A549 (cell line): ENCODE measurements around the gene TRIM28. TPM values are rescaled to one million over a fixed set of nuclear protein-coding genes. Genes with fewer than 3 reads are reported as not detected.

ENCODE experiments used
- polyA plus RNA-seq, 4 experiments: library from polyadenylated mRNA; depleted of rRNA in 3 of 4; stranded (reverse); fragments of >200 nt; fragmentation: RNase III in 1 of 4; extraction: RNeasy Plus Mini Kit Qiagen cat#74134 plus additional on column Dnase treatment in 1 of 4; gene quantifications; 2 replicates in 3 of 4; 3 replicates in 1 of 4; pipeline ENCODE4 v1.2.3, GENCODE V29; 2011 to 2017
- small RNA-seq, 6 experiments: library from RNA; depleted of rRNA; stranded (forward); fragments of <200 nt; gene quantifications; one replicate each; pipeline ENCODE3, GENCODE V24; 2012

The TRIM28 gene
- polyA plus RNA-seq, 2 of the 4 experiments (the other 2 are of a cell fraction) = 576 to 656 TPM

Small RNA genes lying within 50 kb of the gene (small RNA-seq; reads per million reads assigned to genes)
- gene MIR6807 = 0 to 1.6 (median 0.64) reads per million in 6 experiments
- 0 reads per million in 6 experiments for gene RN7SL525P

Other genes with a start within 250 kb of the TRIM28 start
- 112 and 142 TPM in 2 replicates for gene ERVK3-1, start 238.7 kb upstream of the TRIM28 start, polyA plus RNA-seq (2011; rRNA removed)
- 104 to 126 TPM (median 109 TPM) in 3 replicates for gene ERVK3-1, start 238.7 kb upstream of the TRIM28 start, polyA plus RNA-seq (2017; fragmentation: RNase III; extraction: RNeasy Plus Mini Kit Qiagen cat#74134 plus additional on column Dnase treatment)
- gene ZSCAN22, start 217.1 kb upstream of the TRIM28 start, polyA plus RNA-seq (2011; rRNA removed) = 4.4 and 5.3 TPM in 2 replicates
- 2.0 to 2.2 TPM (median 2.0 TPM) in 3 replicates for gene ZSCAN22, start 217.1 kb upstream of the TRIM28 start, polyA plus RNA-seq (2017; fragmentation: RNase III; extraction: RNeasy Plus Mini Kit Qiagen cat#74134 plus additional on column Dnase treatment)
- gene A1BG, start 190.6 kb upstream of the TRIM28 start, polyA plus RNA-seq (2011; rRNA removed) = 1.5 and 2.5 TPM in 2 replicates
- 9.3 to 11.1 TPM (median 9.5 TPM) in 3 replicates for gene A1BG, start 190.6 kb upstream of the TRIM28 start, polyA plus RNA-seq (2017; fragmentation: RNase III; extraction: RNeasy Plus Mini Kit Qiagen cat#74134 plus additional on column Dnase treatment)
- gene ZNF497, start 181.3 kb upstream of the TRIM28 start, polyA plus RNA-seq (2011; rRNA removed) = 1.1 and 1.4 TPM in 2 replicates
- gene ZNF497, start 181.3 kb upstream of the TRIM28 start, polyA plus RNA-seq (2017; fragmentation: RNase III; extraction: RNeasy Plus Mini Kit Qiagen cat#74134 plus additional on column Dnase treatment) = 1.6 to 2.4 TPM (median 2.0 TPM) in 3 replicates
- 0.70 and 0.74 TPM in 2 replicates for gene ZNF837, start 163.0 kb upstream of the TRIM28 start, polyA plus RNA-seq (2011; rRNA removed)
- 0.62 to 1.1 TPM (median 1.0 TPM) in 3 replicates for gene ZNF837, start 163.0 kb upstream of the TRIM28 start, polyA plus RNA-seq (2017; fragmentation: RNase III; extraction: RNeasy Plus Mini Kit Qiagen cat#74134 plus additional on column Dnase treatment)
- gene RPS5, start 156.8 kb upstream of the TRIM28 start, polyA plus RNA-seq (2011; rRNA removed) = 2,475 and 2,940 TPM in 2 replicates
- gene RPS5, start 156.8 kb upstream of the TRIM28 start, polyA plus RNA-seq (2017; fragmentation: RNase III; extraction: RNeasy Plus Mini Kit Qiagen cat#74134 plus additional on column Dnase treatment) = 2,123 to 2,259 TPM (median 2,149 TPM) in 3 replicates
- gene RNF225, start 148.4 kb upstream of the TRIM28 start, polyA plus RNA-seq (2011; rRNA removed) = not detected in 2 replicates
- not detected in 3 replicates for gene RNF225, start 148.4 kb upstream of the TRIM28 start, polyA plus RNA-seq (2017; fragmentation: RNase III; extraction: RNeasy Plus Mini Kit Qiagen cat#74134 plus additional on column Dnase treatment)
- gene ZNF584, start 135.4 kb upstream of the TRIM28 start, polyA plus RNA-seq (2011; rRNA removed) = 18.2 and 21.2 TPM in 2 replicates
- gene ZNF584, start 135.4 kb upstream of the TRIM28 start, polyA plus RNA-seq (2017; fragmentation: RNase III; extraction: RNeasy Plus Mini Kit Qiagen cat#74134 plus additional on column Dnase treatment) = 13.6 to 15.6 TPM (median 14.8 TPM) in 3 replicates
- gene ZNF132, start 103.9 kb upstream of the TRIM28 start, polyA plus RNA-seq (2011; rRNA removed) = 0.16 and 0.19 TPM in 2 replicates
- gene ZNF132, start 103.9 kb upstream of the TRIM28 start, polyA plus RNA-seq (2017; fragmentation: RNase III; extraction: RNeasy Plus Mini Kit Qiagen cat#74134 plus additional on column Dnase treatment) = 0.05 to 0.13 TPM (median 0.09 TPM) in 3 replicates
- 3.8 and 4.1 TPM in 2 replicates for gene ZNF324B, start 92.4 kb upstream of the TRIM28 start, polyA plus RNA-seq (2011; rRNA removed)
- 6.8 TPM in 3 replicates for gene ZNF324B, start 92.4 kb upstream of the TRIM28 start, polyA plus RNA-seq (2017; fragmentation: RNase III; extraction: RNeasy Plus Mini Kit Qiagen cat#74134 plus additional on column Dnase treatment)
- 3.0 and 3.1 TPM in 2 replicates for gene ZNF324, start 77.0 kb upstream of the TRIM28 start, polyA plus RNA-seq (2011; rRNA removed)
- 6.4 to 6.9 TPM (median 6.9 TPM) in 3 replicates for gene ZNF324, start 77.0 kb upstream of the TRIM28 start, polyA plus RNA-seq (2017; fragmentation: RNase III; extraction: RNeasy Plus Mini Kit Qiagen cat#74134 plus additional on column Dnase treatment)
- gene ZNF446, start 67.7 kb upstream of the TRIM28 start, polyA plus RNA-seq (2011; rRNA removed) = 6.2 and 7.4 TPM in 2 replicates
- gene ZNF446, start 67.7 kb upstream of the TRIM28 start, polyA plus RNA-seq (2017; fragmentation: RNase III; extraction: RNeasy Plus Mini Kit Qiagen cat#74134 plus additional on column Dnase treatment) = 9.9 to 12.5 TPM (median 11.0 TPM) in 3 replicates
- 30.2 and 36.7 TPM in 2 replicates for gene SLC27A5, start 32.1 kb upstream of the TRIM28 start, polyA plus RNA-seq (2011; rRNA removed)
- 36.7 to 40.4 TPM (median 37.8 TPM) in 3 replicates for gene SLC27A5, start 32.1 kb upstream of the TRIM28 start, polyA plus RNA-seq (2017; fragmentation: RNase III; extraction: RNeasy Plus Mini Kit Qiagen cat#74134 plus additional on column Dnase treatment)
- gene ZBTB45, start 24.3 kb upstream of the TRIM28 start, polyA plus RNA-seq (2011; rRNA removed) = 6.2 and 6.4 TPM in 2 replicates
- 11.8 to 14.3 TPM (median 13.4 TPM) in 3 replicates for gene ZBTB45, start 24.3 kb upstream of the TRIM28 start, polyA plus RNA-seq (2017; fragmentation: RNase III; extraction: RNeasy Plus Mini Kit Qiagen cat#74134 plus additional on column Dnase treatment)
- gene CHMP2A, start 11.0 kb downstream of the TRIM28 start, polyA plus RNA-seq (2011; rRNA removed) = 223 and 280 TPM in 2 replicates
- gene CHMP2A, start 11.0 kb downstream of the TRIM28 start, polyA plus RNA-seq (2017; fragmentation: RNase III; extraction: RNeasy Plus Mini Kit Qiagen cat#74134 plus additional on column Dnase treatment) = 192 to 227 TPM (median 198 TPM) in 3 replicates
- gene UBE2M, start 14.5 kb downstream of the TRIM28 start, polyA plus RNA-seq (2011; rRNA removed) = 185 and 190 TPM in 2 replicates
- gene UBE2M, start 14.5 kb downstream of the TRIM28 start, polyA plus RNA-seq (2017; fragmentation: RNase III; extraction: RNeasy Plus Mini Kit Qiagen cat#74134 plus additional on column Dnase treatment) = 135 to 139 TPM (median 137 TPM) in 3 replicates
- 19.5 and 20.3 TPM in 2 replicates for gene MZF1, start 29.3 kb downstream of the TRIM28 start, polyA plus RNA-seq (2011; rRNA removed)
- gene MZF1, start 29.3 kb downstream of the TRIM28 start, polyA plus RNA-seq (2017; fragmentation: RNase III; extraction: RNeasy Plus Mini Kit Qiagen cat#74134 plus additional on column Dnase treatment) = 19.1 to 21.7 TPM (median 20.3 TPM) in 3 replicates